Gastroesophageal sphincter (tissue), 4 donors: ENCODE results near the gene UNC5A. TPM values are rescaled to one million over a fixed set of nuclear protein-coding genes. Genes with fewer than 3 reads are reported as not detected.

Experiments
- ATAC-seq: fragments of 150-250 bp; one replicate; pipeline ENCODE4 v1.9.1; 2016; ENCODE audit warnings: mild to moderate bottlenecking, moderate library complexity
- H3K27ac ChIP-seq, 4 donors: fragments of 200-600 bp; sonication (generic) in 3 of 4; 1 replicate in 3 of 4; 2 replicates in 1 of 4; pipeline ENCODE4 v1.5.1; 2016 to 2019
- H3K27me3 ChIP-seq: fragments of 200-600 bp; sonication (generic); one replicate; pipeline ENCODE4 v1.5.1; 2019
- H3K36me3 ChIP-seq, 2 donors: fragments of 200-600 bp; sonication (generic); one replicate each; pipeline ENCODE4 v1.5.1; 2019; ENCODE audit warnings: control low read depth in 1 of 2
- H3K4me1 ChIP-seq, 3 donors: fragments of 200-600 bp; sonication (generic); 1 replicate in 2 of 3; 2 replicates in 1 of 3; pipeline ENCODE4 v1.5.1; 2016 to 2019; ENCODE audit warnings: control low read depth in 2 of 3
- H3K4me3 ChIP-seq, 2 donors: fragments of 200-600 bp; sonication (generic); one replicate each; pipeline ENCODE4 v1.5.1; 2019; ENCODE audit warnings: mild to moderate bottlenecking in 1 of 2, moderate library complexity in 1 of 2
- H3K9me3 ChIP-seq, 3 donors: fragments of 200-600 bp; sonication (generic); one replicate each; pipeline ENCODE4 v1.5.1; 2017 to 2019; ENCODE audit warnings: control low read depth in 2 of 3
- CTCF ChIP-seq, 4 experiments: fragments of 200-600 bp in 2 of 4; fragments of 450-650 bp in 2 of 4; sonication (generic) in 1 of 4; IDR thresholded peaks; one replicate each; pipeline ENCODE4 v1.5.1; 2017 to 2019; ENCODE audit warnings: antibody characterized with exemption in 4 of 4, mild to moderate bottlenecking in 2 of 4, moderate library complexity in 2 of 4
- EP300 ChIP-seq: sonication (generic); formaldehyde crosslinking; IDR thresholded peaks from one replicate; pipeline ENCODE4 v1.6.1; 2017; ENCODE audit warnings: antibody characterized with exemption, mild to moderate bottlenecking
- POLR2A ChIP-seq, 2 donors: fragments of 450-650 bp; IDR thresholded peaks; one replicate each; pipeline ENCODE4 v1.6.1; 2017; ENCODE audit warnings: antibody characterized with exemption in 2 of 2, mild to moderate bottlenecking in 2 of 2, moderate library complexity in 1 of 2
- POLR2AphosphoS5 ChIP-seq: sonication (generic); formaldehyde crosslinking; IDR thresholded peaks from one replicate; pipeline ENCODE4 v1.6.1; 2017; ENCODE audit warnings: antibody characterized with exemption
- WGBS, 2 donors: methylation state at CpG; one replicate each; pipeline ENCODE4 v1.1.5; 2018; ENCODE audit warnings: low coverage in 1 of 2; 5-methylcytosine and 5-hydroxymethylcytosine counted together
- total RNA-seq, 4 donors: library from RNA; depleted of rRNA; stranded (reverse); fragments of >200 nt; gene quantifications; one replicate each; pipeline ENCODE4 v1.1.0, GENCODE V29; 2016

UNC5A gene
- total RNA-seq, 4 donors from 2014 or later = 0.27 TPM; not detected in 3

- Histone ChIP-seq H3K27ac (no peak overlapping the region), H3K4me1 (peaks cover 0 to 7% (median 0%) of the 10 kb centered on the region in 3 donors), H3K4me3 (no peak overlapping the region), H3K27me3 (no peaks in the 10 kb centered on the region), H3K36me3 (peaks cover 10 to 75% of the 10 kb centered on the region in 2 donors), H3K9me3 (no peaks in the 10 kb centered on the region)
- ATAC-seq = no peak
- TF ChIP-seq EP300 = no peak
- TF ChIP-seq POLR2AphosphoS5 = no peak
- no peak for TF ChIP-seq CTCF (IDR thresholded peaks at IDR 0.05)
- no peak for TF ChIP-seq POLR2A (IDR thresholded peaks at IDR 0.05)
- WGBS, 2 donors = 79 to 86% methylated on average over 3 of the region's 3 CpGs
These were observed 93.9 kb downstream of the UNC5A start for GRCh38 chr5:176904276-176904675.

GRCh38 chr5:176906126-176906525 lies 95.8 kb downstream of the UNC5A start:
- H3K27ac ChIP-seq = no peak overlapping the region
- no peaks in the 10 kb centered on the region for H3K27me3 ChIP-seq
- ATAC-seq = no peak
- H3K9me3 ChIP-seq = no peaks in the 10 kb centered on the region
- H3K36me3 ChIP-seq = peaks cover 10 to 81% of the 10 kb centered on the region in 2 donors
- TF ChIP-seq POLR2A (IDR thresholded peaks at IDR 0.05) (no peak), EP300 (no peak), POLR2AphosphoS5 (no peak), CTCF (IDR thresholded peaks at IDR 0.05) (no peak)
- no peaks in the 10 kb centered on the region for H3K4me1 ChIP-seq
- 60 to 90% methylated on average over 1 of the region's 1 CpG for WGBS, 2 donors
- H3K4me3 ChIP-seq = no peak overlapping the region

- Histone ChIP-seq H3K9me3 (no peaks in the 10 kb centered on the region), H3K36me3 (peaks cover 10 to 83% of the 10 kb centered on the region in 2 donors), H3K4me1 (no peaks in the 10 kb centered on the region), H3K27me3 (no peaks in the 10 kb centered on the region), H3K27ac (no peak overlapping the region), H3K4me3 (no peak overlapping the region)
- WGBS, 2 donors = 85 to 95% methylated on average over 1 to 2 of the region's 3 CpGs
- ATAC-seq = no peak
- TF ChIP-seq CTCF (IDR thresholded peaks at IDR 0.05) (no peak), EP300 (no peak), POLR2AphosphoS5 (no peak), POLR2A (IDR thresholded peaks at IDR 0.05) (no peak)
These were observed 96.4 kb downstream of the UNC5A start for GRCh38 chr5:176906796-176907195.

GRCh38 chr5:176908675-176909368 lies 98.5 kb downstream of the UNC5A start:
- TF ChIP-seq EP300 (no peak), POLR2A (IDR thresholded peaks at IDR 0.05) (no peak), POLR2AphosphoS5 (no peak), CTCF (IDR thresholded peaks at IDR 0.05) (no peak)
- Histone ChIP-seq H3K27me3 (no peaks in the 10 kb centered on the region), H3K27ac (no peak overlapping the region), H3K4me3 (no peak overlapping the region), H3K9me3 (no peaks in the 10 kb centered on the region), H3K36me3 (peaks cover 10 to 63% of the 10 kb centered on the region in 2 donors), H3K4me1 (no peaks in the 10 kb centered on the region)
- 90 to 95% methylated on average over 5 of the region's 5 CpGs for WGBS, 2 donors
- ATAC-seq = no peak

GRCh38 chr5:176912115-176912514 lies 101.8 kb downstream of the UNC5A start:
- H3K4me3 ChIP-seq = no peak overlapping the region
- no peaks in the 10 kb centered on the region for H3K4me1 ChIP-seq
- H3K27me3 ChIP-seq = no peaks in the 10 kb centered on the region
- 61 to 64% methylated on average over 2 of the region's 2 CpGs for WGBS, 2 donors
- H3K9me3 ChIP-seq = no peaks in the 10 kb centered on the region
- no peak overlapping the region for H3K27ac ChIP-seq
- no peak for TF ChIP-seq EP300
- no peak for TF ChIP-seq CTCF (IDR thresholded peaks at IDR 0.05)
- no peak for TF ChIP-seq POLR2A (IDR thresholded peaks at IDR 0.05)
- no peak for TF ChIP-seq POLR2AphosphoS5
- ATAC-seq = no peak
- peaks cover 6 to 48% of the 10 kb centered on the region in 2 donors for H3K36me3 ChIP-seq
